T1000 (cell line): ENCODE data around the gene KIAA1755.

ENCODE experiments used
- DNase-seq: peaks from one replicate; lab custom pipeline; 2025; ENCODE audit warnings: mixed read lengths; lab: John Stamatoyannopoulos, UW

The KIAA1755 gene

DNA sequence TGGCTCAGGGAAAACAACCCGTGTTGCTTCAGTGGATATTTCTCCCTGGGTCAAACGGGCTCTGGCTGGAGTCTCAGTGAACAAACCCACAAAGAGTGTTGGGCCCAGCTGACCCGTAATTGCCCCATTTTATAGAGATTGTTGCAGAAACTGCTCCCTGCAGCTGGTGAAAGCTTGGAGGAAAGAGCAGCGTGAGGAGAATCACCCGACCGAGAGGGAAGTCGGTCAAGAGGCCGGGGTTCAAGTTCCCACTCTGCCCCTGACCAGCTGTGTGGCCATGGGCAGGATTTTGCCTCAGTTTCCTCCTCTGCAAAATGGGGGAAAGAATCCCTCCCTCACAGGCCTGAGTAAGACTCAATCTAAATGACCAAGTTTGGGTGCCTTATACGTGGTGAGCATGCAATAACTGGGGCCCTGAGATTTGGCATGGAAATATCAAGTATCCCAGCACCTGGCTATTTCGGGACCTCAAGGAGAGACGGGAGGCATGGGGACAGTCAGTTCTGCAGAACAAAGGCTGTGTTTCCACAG, 93.8 kb downstream of the KIAA1755 start:
- no peak for DNase-seq

DNA sequence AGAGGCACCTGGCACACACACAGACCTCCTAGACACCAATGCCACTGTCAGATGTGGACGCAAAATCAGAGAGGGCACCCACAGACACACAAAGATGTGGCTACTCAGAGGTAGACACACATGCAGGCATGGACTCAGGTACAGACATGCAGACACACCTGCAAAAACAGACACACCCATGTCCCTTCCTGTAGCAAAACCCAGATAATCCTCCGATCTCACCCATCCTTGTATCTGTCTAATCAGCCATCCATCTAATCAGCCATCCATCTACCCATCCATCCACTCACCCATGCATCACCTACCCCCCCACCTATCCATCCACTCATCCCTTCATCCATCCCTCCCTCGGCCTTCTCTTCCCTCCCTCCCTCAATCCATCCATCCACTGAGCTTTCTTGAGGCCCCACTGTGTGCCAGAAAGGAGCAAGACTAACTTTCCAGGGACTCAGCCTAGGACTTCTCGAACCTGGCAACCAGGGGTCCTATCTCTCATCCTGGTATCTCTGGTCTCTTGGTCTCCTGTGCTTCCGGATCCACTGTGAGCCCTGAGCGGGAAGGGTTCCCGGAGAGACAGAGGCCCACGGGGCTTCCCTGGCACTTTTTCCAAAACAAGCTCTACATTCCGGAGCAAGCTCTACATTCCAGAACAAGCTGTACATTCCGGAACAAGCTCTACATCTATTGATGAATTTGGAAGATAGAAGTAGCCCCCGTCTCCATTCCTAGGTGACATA, 94.4 kb downstream of the KIAA1755 start:
- no peak for DNase-seq

DNA sequence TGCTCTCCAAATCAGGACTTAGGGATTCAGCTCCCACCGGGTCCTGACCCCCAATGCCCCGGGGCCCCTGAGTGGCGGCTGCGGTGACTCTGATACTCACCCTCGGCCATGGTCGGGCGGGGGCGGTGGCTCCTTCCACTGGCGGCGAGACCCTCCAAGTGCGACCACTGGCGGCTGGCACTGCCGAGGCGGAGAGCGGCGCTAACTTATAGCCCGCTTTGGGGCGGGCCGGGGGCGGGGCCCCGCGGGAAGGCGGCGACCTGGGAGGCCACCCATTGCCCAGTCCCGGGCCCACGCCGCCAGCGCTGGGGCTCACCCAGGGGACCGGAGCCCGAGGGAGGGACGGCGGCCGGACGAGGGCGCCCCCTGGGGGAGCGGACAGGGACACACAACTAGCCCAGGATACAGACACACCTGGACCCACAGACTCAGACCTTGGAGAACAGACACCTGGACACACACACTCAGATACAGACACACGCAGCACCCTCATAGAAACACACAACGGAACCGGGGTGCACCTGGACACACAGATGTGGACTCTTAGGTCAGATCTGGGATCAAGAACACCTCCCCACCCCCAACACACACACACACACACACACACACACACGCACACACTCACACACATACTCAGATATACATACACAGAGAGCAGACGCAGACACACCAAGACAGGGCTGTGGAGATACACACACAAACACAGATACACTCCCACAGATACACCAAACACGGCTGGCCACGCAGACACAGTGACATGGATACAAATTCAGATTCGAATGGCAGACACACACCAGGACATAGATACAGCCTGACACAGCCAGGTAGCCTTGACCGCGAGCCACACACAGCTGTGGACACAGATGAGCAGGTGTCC, 95.2 kb downstream of the KIAA1755 start, which contains the start of gene TGM2:
Gene TGM2 (minus strand): TSS at position 182 of the 877 bp plus-strand sequence. CDS start 72 bp downstream, at position 110.
- peak; percentile 7 for DNase-seq

DNA sequence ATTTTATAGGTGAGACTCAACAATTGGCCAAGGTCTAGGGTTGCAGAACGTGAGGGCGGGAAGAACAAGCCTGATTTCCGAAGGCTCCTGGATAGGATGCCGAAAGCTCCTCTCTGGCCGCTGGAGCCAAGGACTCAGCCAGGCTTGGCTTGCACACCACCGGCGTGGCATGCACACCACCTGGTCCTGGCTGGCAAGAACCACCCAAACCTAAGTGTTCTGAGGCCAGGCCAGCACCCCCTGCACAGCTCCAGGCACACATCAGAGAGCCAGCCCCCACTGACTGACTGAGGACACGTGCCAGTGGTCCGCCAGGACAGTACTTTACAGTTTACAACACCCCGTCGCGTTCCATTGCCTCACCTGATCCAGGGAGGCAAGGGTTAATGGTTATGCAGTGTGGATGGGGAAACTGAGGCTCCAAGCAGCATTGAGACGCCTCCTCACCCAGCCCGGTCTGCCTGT, 95.9 kb downstream of the KIAA1755 start:
- DNase-seq, result no peak

DNA sequence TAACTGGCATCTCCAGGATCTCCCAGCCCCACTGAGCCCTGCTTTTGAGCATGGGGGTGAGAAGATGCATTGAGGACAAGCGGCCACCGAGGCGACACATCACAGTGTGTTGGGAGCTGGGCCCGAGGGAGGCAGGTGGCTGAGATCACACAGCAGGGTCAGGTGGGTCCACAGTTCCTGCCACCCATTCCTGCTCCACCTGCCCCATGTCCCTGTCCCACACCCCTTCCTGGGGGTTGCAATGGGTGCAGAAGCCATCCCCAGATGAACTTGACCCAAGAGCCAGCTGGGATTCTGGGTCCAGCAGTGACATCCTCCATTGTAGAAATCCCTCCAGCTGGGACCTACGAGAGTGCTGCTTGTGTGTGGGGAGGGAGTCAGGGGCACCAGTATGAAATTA, 96.5 kb downstream of the KIAA1755 start:
- DNase-seq, result no peak

DNA sequence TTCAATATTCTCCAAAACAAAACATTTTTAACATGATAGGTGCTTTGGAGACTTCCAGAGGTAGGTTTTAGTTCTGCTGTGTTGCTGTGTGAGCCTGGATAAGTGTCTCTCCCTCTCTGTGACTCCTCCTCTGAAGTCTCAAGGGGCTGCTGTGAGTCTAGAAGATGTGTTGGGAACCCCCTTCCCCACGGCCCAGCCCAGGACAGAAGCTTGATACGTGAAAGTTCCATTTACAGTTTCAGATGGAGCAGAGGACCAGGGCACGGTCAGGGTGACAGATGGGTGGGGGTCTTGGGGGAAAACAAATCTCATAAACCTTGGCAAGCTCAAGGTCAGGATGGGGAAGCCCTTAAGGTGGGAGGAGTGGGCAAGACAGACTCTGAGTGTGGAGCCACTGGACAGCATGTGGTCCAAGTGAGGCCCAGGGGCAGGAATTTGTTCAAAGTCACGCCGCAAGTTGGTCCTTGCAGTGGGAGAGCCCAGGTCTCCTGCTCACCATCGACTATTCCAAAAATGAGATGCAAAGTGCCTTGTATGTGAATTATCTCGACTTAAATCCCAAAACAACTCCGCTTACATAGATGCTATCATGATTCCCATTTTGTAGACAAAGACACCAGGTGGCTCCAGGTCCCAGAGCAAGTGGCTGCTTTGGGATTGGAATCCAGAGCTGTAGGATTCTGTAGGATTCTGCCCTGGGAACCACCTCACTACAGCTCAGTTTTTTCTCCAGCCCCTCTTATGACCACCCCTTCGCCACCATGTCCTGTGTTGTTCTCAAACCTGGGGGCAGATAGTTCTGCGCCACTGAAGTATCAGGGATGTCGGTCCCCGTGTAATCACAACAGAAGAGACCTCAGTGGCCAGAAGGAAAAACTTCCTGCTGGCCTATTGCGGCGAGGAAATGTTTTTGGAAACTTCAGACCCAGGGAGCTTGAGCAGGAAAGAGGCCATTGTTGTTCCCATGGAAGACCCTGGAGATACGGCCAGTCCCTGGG, 97.4 kb downstream of the KIAA1755 start:
- no peak for DNase-seq

DNA sequence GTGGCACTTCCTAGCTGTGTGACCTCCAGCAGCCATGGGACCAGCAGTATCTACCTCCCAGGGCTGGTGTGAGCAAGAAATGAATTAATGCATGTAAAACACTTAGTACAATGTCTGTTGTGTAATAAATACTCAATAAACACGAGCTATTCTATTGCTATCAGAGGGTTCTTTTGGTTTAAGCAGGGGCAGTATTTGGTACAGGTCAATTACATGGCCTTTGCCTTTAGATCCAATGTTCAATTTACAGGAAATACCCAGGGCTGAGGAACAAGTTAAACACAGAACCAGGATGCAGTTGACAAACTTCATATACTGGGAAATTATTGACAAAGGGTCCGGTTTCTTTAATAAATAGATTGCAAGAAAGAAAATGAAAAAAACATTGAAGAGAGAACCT, 98.4 kb downstream of the KIAA1755 start:
- no peak for DNase-seq

DNA sequence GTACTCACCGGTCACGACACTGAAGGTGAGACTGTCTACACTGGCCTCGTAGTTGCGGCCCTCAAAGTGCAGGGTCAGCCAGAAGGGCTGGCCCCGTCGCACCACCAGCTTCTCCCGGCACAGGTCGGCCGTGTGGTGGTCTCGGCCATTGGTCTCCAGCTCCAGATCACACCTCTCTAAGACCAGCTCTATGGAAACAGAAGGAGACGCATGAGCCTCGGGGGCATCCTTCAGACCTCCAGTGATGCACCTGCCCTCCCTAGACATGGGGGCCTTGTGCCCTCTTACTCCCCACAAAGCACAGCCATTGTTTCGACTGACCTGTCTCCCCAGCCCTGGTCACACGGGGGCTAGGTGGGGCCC, 99.1 kb downstream of the KIAA1755 start:
- DNase-seq, result no peak
